ENCODE data around the gene PAWR. TPM values are rescaled to one million over a fixed set of nuclear protein-coding genes. Genes with fewer than 3 reads are reported as not detected.

PAWR gene
- total and polyA plus RNA-seq, 9 of the 15 experiments (the other 6 are each of a cell fraction or from before 2014, with no cell fraction given), result 0.82 TPM; not detected in 8

- no peak for TF ChIP-seq RBFOX2 (IDR thresholded peaks at IDR 0.05; ENCODE audit: low read depth, low read length)
- no peak for TF ChIP-seq ZNF583 (CRISPR knock-in tag; IDR thresholded peaks at IDR 0.05)
- no peak for TF ChIP-seq VEZF1 (CRISPR knock-in tag; IDR thresholded peaks at IDR 0.05)
- no peak for TF ChIP-seq ZNF282 (CRISPR knock-in tag; IDR thresholded peaks at IDR 0.05)
- no peak for TF ChIP-seq CHCHD3 (CRISPR knock-in tag; IDR thresholded peaks at IDR 0.05)
- no peak for TF ChIP-seq PRMT5 (CRISPR knock-in tag; IDR thresholded peaks at IDR 0.05)
Observed at GRCh38 chr12:79658221-79658620, 32.5 kb downstream of the PAWR start (continued).

DNA sequence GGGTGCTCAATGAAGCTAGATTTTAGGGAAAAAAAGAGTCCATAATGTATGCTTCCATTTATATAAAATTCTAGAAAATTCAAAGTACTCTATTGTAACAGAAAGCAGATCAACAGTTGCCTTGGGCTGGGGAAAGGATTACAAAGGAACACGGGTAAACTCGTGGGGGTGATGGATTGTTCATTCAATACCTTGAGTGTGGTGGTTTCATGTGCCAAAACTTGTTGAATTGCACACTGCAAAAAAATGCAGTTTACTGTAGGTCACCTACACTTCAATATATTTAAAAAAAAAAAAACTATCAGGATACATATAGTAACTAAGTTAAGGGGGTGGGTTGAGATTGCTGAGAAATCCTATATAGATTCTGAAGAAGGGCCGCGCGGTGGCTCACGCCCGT is 33.6 kb downstream of the PAWR start:
- Histone ChIP-seq H3K36me3 (ENCODE audit: control insufficient read depth, insufficient read depth, low read length) (no peaks in the 10 kb centered on the region), H3K4me1 (replicated peaks in 1 of 2; ENCODE audit: control insufficient read depth in 2 of 2, insufficient read depth in 2 of 2, low read length in 2 of 2) (no peaks in the 10 kb centered on the region), H3K79me2 (ENCODE audit: control insufficient read depth, insufficient read depth, low read length) (no peaks in the 10 kb centered on the region), H3K27ac (ENCODE audit: extremely low read depth, low read depth, low read length) (no peak overlapping the region), H3K4me3 (no peak overlapping the region), H3K9me3 (replicated peaks; ENCODE audit: control insufficient read depth, insufficient read depth, low read depth, low read length) (no peaks in the 10 kb centered on the region), H3K9me1 (ENCODE audit: control insufficient read depth, insufficient read depth, low read length) (no peaks in the 10 kb centered on the region), H2AFZ (ENCODE audit: low read depth, low read length) (no peak overlapping the region), H4K20me1 (replicated peaks; ENCODE audit: control insufficient read depth, insufficient read depth, low read length) (no peaks in the 10 kb centered on the region), H3K27me3 (ENCODE audit: control insufficient read depth in 2 of 2, insufficient read depth in 2 of 2, low read length in 2 of 2) (no peaks in the 10 kb centered on the region), H3K9ac (ENCODE audit: insufficient read depth in 1 of 2, low read depth in 2 of 2, low read length in 2 of 2) (no peak overlapping the region), H3K4me2 (ENCODE audit: insufficient read depth, low read length) (no peak overlapping the region)
- POLR2A ChIA-PET, result no interaction called here
- BruUV-seq (replicated peaks), result no TSS peak
- intact Hi-C loops (cut with micrococcal nuclease), result no loop called here
- CTCF ChIA-PET (ENCODE audit: low intra/inter-chr PET ratio), result no interaction called here
- WGBS (ENCODE audit: insufficient coverage, low coverage, missing lambda C conversion rate), result 0% methylated on average over 7 of the region's 7 CpGs
- DNase-seq (ENCODE audit: extremely low read depth in 1 of 4, low spot score in 3 of 4) (no peak), FAIRE-seq (no peak), ATAC-seq (no peak)
- in situ Hi-C loops (cut with MboI), result no loop called here
- no peak for TF ChIP-seq ARID3B (CRISPR knock-in tag; IDR thresholded peaks at IDR 0.05; ENCODE audit: borderline replicate concordance)
- no peak for TF ChIP-seq HCFC1 (IDR thresholded peaks at IDR 0.05; ENCODE audit: low read depth, low read length)
- TF ChIP-seq PURB (CRISPR knock-in tag; IDR thresholded peaks at IDR 0.05; ENCODE audit: low read depth), result no peak
- no peak for TF ChIP-seq ZNF384 (IDR thresholded peaks at IDR 0.05; ENCODE audit: low read depth, low read length)
- TF ChIP-seq ATF6 (CRISPR knock-in tag; IDR thresholded peaks at IDR 0.05), result no peak
- TF ChIP-seq SREBF1 (IDR thresholded peaks at IDR 0.05; ENCODE audit: borderline replicate concordance, low read depth, low read length), result no peak
- TF ChIP-seq, protein P1, sequence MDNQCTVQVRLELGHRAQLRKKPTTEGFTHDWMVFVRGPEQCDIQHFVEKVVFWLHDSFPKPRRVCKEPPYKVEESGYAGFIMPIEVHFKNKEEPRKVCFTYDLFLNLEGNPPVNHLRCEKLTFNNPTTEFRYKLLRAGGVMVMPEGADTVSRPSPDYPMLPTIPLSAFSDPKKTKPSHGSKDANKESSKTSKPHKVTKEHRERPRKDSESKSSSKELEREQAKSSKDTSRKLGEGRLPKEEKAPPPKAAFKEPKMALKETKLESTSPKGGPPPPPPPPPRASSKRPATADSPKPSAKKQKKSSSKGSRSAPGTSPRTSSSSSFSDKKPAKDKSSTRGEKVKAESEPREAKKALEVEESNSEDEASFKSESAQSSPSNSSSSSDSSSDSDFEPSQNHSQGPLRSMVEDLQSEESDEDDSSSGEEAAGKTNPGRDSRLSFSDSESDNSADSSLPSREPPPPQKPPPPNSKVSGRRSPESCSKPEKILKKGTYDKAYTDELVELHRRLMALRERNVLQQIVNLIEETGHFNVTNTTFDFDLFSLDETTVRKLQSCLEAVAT (IDR thresholded peaks at IDR 0.05), result no peak
- no peak for TF ChIP-seq CBX8 (IDR thresholded peaks at IDR 0.05; ENCODE audit: borderline replicate concordance, extremely low read depth, low read depth, low read length, poor library complexity, severe bottlenecking)
- no peak for TF ChIP-seq POLR2H (tag; IDR thresholded peaks at IDR 0.05; ENCODE audit: low read depth)
- TF ChIP-seq RHOXF2B (CRISPR knock-in tag; conservative IDR thresholded peaks at IDR 0.05), result no peak
- no peak for TF ChIP-seq LEF1 (IDR thresholded peaks at IDR 0.05)

Measured in K562 (cell line).